AG10803 (cell line): ENCODE measurements around the gene OLFM3.

ENCODE experiments used
- DNase-seq: peaks from one replicate; pipeline ENCODE4 v3.0.0; 2010; ENCODE audit warnings: low read depth
- H3K4me3 ChIP-seq: 2 replicates; pipeline ENCODE4 v1.5.1; 2011; ENCODE audit warnings: mild to moderate bottlenecking, low read length, control low read depth
- CTCF ChIP-seq: conservative IDR thresholded peaks from 2 replicates; pipeline ENCODE4 v1.5.1; 2011; ENCODE audit warnings: mild to moderate bottlenecking, low read length, control low read depth, inconsistent platforms

Gene OLFM3

DNA sequence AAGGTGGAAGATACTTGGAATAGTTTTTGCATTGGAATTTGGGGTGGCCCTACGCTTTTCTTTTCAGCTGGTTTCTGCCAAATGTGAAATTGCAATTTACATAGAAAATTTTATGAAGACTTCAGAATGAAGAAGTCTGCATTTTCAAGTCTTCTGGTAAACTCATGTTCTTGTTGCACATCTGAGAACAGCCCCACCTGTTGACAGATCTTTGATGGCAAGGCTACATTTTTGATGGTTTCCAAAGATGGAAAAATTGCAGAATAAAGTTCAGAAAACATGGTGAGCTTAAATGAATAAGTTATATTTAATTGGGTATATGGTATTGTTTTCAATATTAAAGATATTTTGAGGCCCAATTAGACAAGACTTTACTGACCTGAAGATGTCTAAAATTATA lies 25.4 kb downstream of the OLFM3 start:
- H3K4me3 ChIP-seq, result no peak overlapping the region
- no peak for DNase-seq
- no peak for TF ChIP-seq CTCF

DNA sequence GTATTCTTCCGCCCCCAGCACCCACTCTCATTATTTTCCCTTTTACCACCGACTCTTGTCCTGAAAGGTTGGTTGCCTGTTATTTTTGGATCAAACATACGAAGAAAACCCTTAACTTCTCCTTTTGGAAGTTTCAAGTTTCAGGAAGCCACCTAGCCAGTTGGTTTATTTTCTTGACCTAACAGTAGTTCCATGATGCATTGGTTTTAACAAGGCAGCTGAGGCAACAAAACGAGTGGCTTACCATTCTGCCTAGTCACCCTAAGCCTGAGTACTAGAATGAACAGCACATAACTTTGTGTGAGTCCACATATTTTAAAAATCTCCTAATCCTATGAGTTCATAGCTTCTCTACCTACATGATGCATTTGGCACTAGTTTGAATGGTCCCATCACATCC lies 28.9 kb downstream of the OLFM3 start:
- TF ChIP-seq CTCF, result no peak
- H3K4me3 ChIP-seq, result no peak overlapping the region
- DNase-seq, result no peak

GRCh38 chr1:101965341-101965740 lies 31.4 kb downstream of the OLFM3 start:
- TF ChIP-seq CTCF, result no peak
- no peak overlapping the region for H3K4me3 ChIP-seq
- no peak for DNase-seq

GRCh38 chr1:101964708-101965107 lies 32.0 kb downstream of the OLFM3 start:
- no peak overlapping the region for H3K4me3 ChIP-seq
- TF ChIP-seq CTCF, result no peak
- no peak for DNase-seq

DNA sequence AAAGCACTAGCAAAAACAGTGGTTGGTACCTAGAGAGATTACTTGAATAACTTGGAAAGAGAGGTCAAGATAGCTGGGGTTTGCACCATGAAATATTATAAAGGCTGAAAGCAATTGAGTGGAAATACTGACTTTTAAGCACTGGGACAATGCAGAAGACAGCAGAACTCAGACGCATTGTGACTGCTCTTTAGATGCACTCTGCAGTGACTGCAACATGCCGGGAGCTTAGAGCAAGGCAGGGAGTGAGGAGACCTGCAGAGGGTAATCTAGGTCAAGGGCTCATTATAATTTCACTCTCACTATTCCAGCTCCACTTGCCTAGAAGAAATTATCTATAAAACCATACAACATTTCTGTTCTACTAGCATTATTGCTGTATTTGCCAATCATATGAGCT lies 36.6 kb downstream of the OLFM3 start:
- DNase-seq, result no peak
- H3K4me3 ChIP-seq, result no peak overlapping the region
- TF ChIP-seq CTCF, result no peak

DNA sequence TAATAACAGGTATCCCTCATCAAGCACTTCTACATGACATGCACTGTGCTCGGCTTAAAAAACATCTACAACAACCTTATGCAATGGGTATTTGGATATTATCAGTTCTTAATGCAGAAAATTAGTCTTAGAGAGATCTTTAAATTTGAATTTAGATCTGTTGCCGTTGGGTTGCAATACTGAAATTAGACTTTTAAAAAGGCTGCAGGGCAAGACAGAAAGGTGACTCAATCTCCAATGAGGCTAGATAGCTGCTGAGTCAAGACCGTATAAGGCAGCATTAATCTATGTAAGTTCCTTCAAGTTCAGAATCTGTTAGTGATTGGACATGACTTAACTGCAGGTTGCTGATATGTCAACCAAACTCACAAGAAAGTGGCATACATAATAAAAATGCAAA lies 37.3 kb downstream of the OLFM3 start:
- TF ChIP-seq CTCF, result no peak
- no peak for DNase-seq

GRCh38 chr1:101957771-101958170 lies 39.0 kb downstream of the OLFM3 start:
- no peak overlapping the region for H3K4me3 ChIP-seq
- DNase-seq, result no peak
- no peak for TF ChIP-seq CTCF

More for the DNA sequence above, 37.3 kb downstream of the OLFM3 start:
- H3K4me3 ChIP-seq, result no peak overlapping the region
